Heart left ventricle (tissue), 13 donors: ENCODE measurements around the gene CDCP1.

Experiments
- POLR2A ChIP-seq, 2 donors: fragments of 450-650 bp; IDR thresholded peaks; one replicate each; pipeline ENCODE4 v1.6.1; 2017; ENCODE audit warnings: antibody characterized with exemption in 2 of 2, mild to moderate bottlenecking in 2 of 2, moderate library complexity in 2 of 2
- TF ChIP-seq, protein P1 (sequence below), 12 donors: fragments of 200-600 bp; sonication (generic) in 4 of 12; IDR thresholded peaks; one replicate each; pipeline versions ENCODE4 v1.5.0 to v1.8.0; 2018 to 2022; ENCODE audit warnings: antibody characterized with exemption in 12 of 12, mild to moderate bottlenecking in 5 of 12
- donor health status: ischemic (EF 13 %, LVEDD 7.1; RV severe dilation, severe dysfunction).
- donor health status: DM: no; HTN: yes; CAD: no.
- donor health status: DM: no; HTN: no; CAD: no.
- donor health status: ischemic (EF 25% LVEDD 6.9; RV normal size, moderate dysfunction).
- donor health status: ischemic (EF 25% LVEDD 5.7; RV mildly dilated, moderate dysfunction).
- donor health status: ischemic (EF 35%, LVEDD 5.7; RV mildly dilated, moderate dysfunction).
- donor health status: nonischemic (EF 11% LVEDD 7.7; RV severe dilation, severe dysfunction).
- donor health status: DM: yes; HTN: yes; CAD: no.
- donor health status: PGD.
- donor health status: ischemic (EF 29% LVEDD 5.4; RV normal size, mild dysfunction).
- donor health status: nonischemic (EF 23%, LVEDD 6.1; RV moderate dilation, normal function).

DNA sequence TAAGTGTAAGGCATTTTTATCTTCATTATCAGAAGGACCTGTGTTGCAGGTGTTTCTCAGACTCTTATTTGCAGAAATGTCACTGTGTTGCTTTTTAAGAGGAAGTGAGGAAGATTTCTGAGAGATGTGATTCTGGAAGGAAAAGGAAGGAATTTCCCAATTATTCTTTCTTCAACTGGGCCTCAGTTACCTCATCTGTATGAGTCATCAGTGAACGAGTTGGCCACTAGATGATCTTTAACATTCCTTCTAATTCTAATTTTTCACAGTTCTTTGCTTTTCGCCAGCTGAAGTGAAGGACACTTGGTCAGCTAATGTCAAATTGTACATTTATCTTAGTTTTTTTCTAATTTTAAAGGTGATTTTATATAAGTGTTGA, 91.2 kb downstream of the CDCP1 start:
- TF ChIP-seq, protein P1, sequence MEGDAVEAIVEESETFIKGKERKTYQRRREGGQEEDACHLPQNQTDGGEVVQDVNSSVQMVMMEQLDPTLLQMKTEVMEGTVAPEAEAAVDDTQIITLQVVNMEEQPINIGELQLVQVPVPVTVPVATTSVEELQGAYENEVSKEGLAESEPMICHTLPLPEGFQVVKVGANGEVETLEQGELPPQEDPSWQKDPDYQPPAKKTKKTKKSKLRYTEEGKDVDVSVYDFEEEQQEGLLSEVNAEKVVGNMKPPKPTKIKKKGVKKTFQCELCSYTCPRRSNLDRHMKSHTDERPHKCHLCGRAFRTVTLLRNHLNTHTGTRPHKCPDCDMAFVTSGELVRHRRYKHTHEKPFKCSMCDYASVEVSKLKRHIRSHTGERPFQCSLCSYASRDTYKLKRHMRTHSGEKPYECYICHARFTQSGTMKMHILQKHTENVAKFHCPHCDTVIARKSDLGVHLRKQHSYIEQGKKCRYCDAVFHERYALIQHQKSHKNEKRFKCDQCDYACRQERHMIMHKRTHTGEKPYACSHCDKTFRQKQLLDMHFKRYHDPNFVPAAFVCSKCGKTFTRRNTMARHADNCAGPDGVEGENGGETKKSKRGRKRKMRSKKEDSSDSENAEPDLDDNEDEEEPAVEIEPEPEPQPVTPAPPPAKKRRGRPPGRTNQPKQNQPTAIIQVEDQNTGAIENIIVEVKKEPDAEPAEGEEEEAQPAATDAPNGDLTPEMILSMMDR (IDR thresholded peaks at IDR 0.05), result no peak
- TF ChIP-seq POLR2A (IDR thresholded peaks at IDR 0.05), result no peak
